Thyroid gland (tissue), 4 donors: ENCODE measurements around the gene CLASP1. TPM values are rescaled to one million over a fixed set of nuclear protein-coding genes. Genes with fewer than 3 reads are reported as not detected.
"Not testable (repeated sequence)": the region's sequence is repeated elsewhere in the genome, so short reads cannot be mapped to it uniquely, and the experiment has no call there.

ENCODE experiments used
- DNase-seq, 2 donors: peaks; one replicate each; pipeline ENCODE4 v3.0.0-alpha.2; 2019
- H3K27ac ChIP-seq, 3 donors: fragments of 200-600 bp; sonication (generic); 1 replicate in 2 of 3; 2 replicates in 1 of 3; pipeline ENCODE4 v1.5.1; 2016 to 2019; ENCODE audit warnings: mild to moderate bottlenecking in 1 of 3, moderate library complexity in 1 of 3
- H3K27me3 ChIP-seq: fragments of 200-600 bp; sonication (generic); one replicate; pipeline ENCODE4 v1.5.1; 2019
- H3K36me3 ChIP-seq, 2 donors: fragments of 200-600 bp; sonication (generic); one replicate each; pipeline ENCODE4 v1.5.1; 2016 to 2019
- H3K4me1 ChIP-seq, 2 donors: fragments of 200-600 bp; sonication (generic); one replicate each; pipeline ENCODE4 v1.5.1; 2017 to 2019
- H3K4me3 ChIP-seq, 3 donors: fragments of 200-600 bp; sonication (generic); replicated peaks in 1 of 3; 1 replicate in 2 of 3; 2 replicates in 1 of 3; pipeline ENCODE4 v1.5.1; 2016; ENCODE audit warnings: mild to moderate bottlenecking in 1 of 3
- H3K9me3 ChIP-seq: fragments of 200-600 bp; sonication (generic); one replicate; pipeline ENCODE4 v1.5.1; 2017
- CTCF ChIP-seq, 6 experiments: fragments of 200-600 bp in 3 of 6; fragments of 450-650 bp in 3 of 6; sonication (generic) in 3 of 6; IDR thresholded peaks; one replicate each; pipeline ENCODE4 v1.5.1; 2016 to 2019; ENCODE audit warnings: antibody characterized with exemption in 6 of 6, mild to moderate bottlenecking in 2 of 6, inconsistent platforms in 1 of 6, moderate library complexity in 1 of 6
- POLR2A ChIP-seq, 2 donors: fragments of 450-650 bp; IDR thresholded peaks; one replicate each; pipeline ENCODE4 v1.6.1; 2017; ENCODE audit warnings: antibody characterized with exemption in 2 of 2, mild to moderate bottlenecking in 2 of 2, moderate library complexity in 1 of 2
- WGBS, 2 donors: methylation state at CpG; one replicate each; pipeline ENCODE4 v1.1.5; 2017; 5-methylcytosine and 5-hydroxymethylcytosine counted together
- intact Hi-C: fragments of 100-400 bp; cut with DNase I; formaldehyde crosslinking; loops from one replicate; pipeline ENCODE4 v1.15.1; 2023
- total RNA-seq, 4 donors: library from RNA; depleted of rRNA; stranded (reverse); fragments of >200 nt; gene quantifications; one replicate each; pipeline ENCODE4 v1.2.3, GENCODE V29; 2016

The CLASP1 gene
- total RNA-seq, 4 donors from 2014 or later = 69.3 to 110 (median 98.3) TPM

- H3K27ac ChIP-seq = no peak overlapping the region
- peaks cover 14 to 30% of the 10 kb centered on the region in 2 donors for H3K4me1 ChIP-seq
- H3K4me3 ChIP-seq = no peak overlapping the region
- H3K9me3 ChIP-seq = no peaks in the 10 kb centered on the region
- no peaks in the 10 kb centered on the region for H3K36me3 ChIP-seq
- TF ChIP-seq POLR2A (IDR thresholded peaks at IDR 0.05) = no peak
- no peak for TF ChIP-seq CTCF (IDR thresholded peaks at IDR 0.05)
- no peaks in the 10 kb centered on the region for H3K27me3 ChIP-seq
- WGBS, 2 donors = 84 to 88% methylated on average over 4 of the region's 4 CpGs
- intact Hi-C loops = no loop called here
- no peak for DNase-seq
These were observed 86.7 kb downstream of the CLASP1 start for GRCh38 chr2:121562269-121563176.

- Histone ChIP-seq H3K9me3 (no peaks in the 10 kb centered on the region), H3K27ac (no peak overlapping the region), H3K36me3 (no peaks in the 10 kb centered on the region), H3K4me1 (peaks cover 14 to 25% of the 10 kb centered on the region in 2 donors), H3K4me3 (no peak overlapping the region), H3K27me3 (no peaks in the 10 kb centered on the region)
- no peak for DNase-seq
- TF ChIP-seq CTCF (IDR thresholded peaks at IDR 0.05) = no peak
- TF ChIP-seq POLR2A (IDR thresholded peaks at IDR 0.05) = no peak
- 93 to 98% methylated on average over 2 of the region's 2 CpGs for WGBS, 2 donors
- intact Hi-C loops = no loop called here
These were observed 87.5 kb downstream of the CLASP1 start for GRCh38 chr2:121561617-121562268.

GRCh38 chr2:121558329-121558728 lies 90.9 kb downstream of the CLASP1 start:
- intact Hi-C loops = no loop called here
- H3K4me3 ChIP-seq = no peak overlapping the region

GRCh38 chr2:121555008-121555407 lies 94.3 kb downstream of the CLASP1 start:
- intact Hi-C loops = no loop called here
- TF ChIP-seq CTCF (IDR thresholded peaks at IDR 0.05) (no peak), POLR2A (IDR thresholded peaks at IDR 0.05) (no peak)
- WGBS, 2 donors = 46 to 63% methylated on average over 7 of the region's 7 CpGs

More at GRCh38 chr2:121558329-121558728, 90.9 kb downstream of the CLASP1 start:
- Histone ChIP-seq H3K27ac (no peak overlapping the region), H3K4me1 (peaks cover 6 to 22% of the 10 kb centered on the region in 2 donors), H3K27me3 (no peaks in the 10 kb centered on the region), H3K9me3 (no peaks in the 10 kb centered on the region), H3K36me3 (no peaks in the 10 kb centered on the region)
- 85 to 90% methylated on average over 7 of the region's 7 CpGs for WGBS, 2 donors
- no peak for DNase-seq
- no peak for TF ChIP-seq POLR2A (IDR thresholded peaks at IDR 0.05)
- no peak for TF ChIP-seq CTCF (IDR thresholded peaks at IDR 0.05)

GRCh38 chr2:121552477-121553180 lies 96.6 kb downstream of the CLASP1 start:
- H3K27me3 ChIP-seq, H3K4me3 ChIP-seq, DNase-seq, intact Hi-C loops, H3K27ac ChIP-seq, H3K36me3 ChIP-seq, H3K9me3 ChIP-seq: not testable (repeated sequence)
- H3K4me1 ChIP-seq = peaks cover 0 to 14% of the 10 kb centered on the region in 2 donors
- 84 to 91% methylated on average over 2 of the region's 2 CpGs for whole genome bisulfite sequencing, 2 donors

More at GRCh38 chr2:121555008-121555407, 94.3 kb downstream of the CLASP1 start:
- H3K9me3 ChIP-seq = no peaks in the 10 kb centered on the region
- H3K27ac ChIP-seq = no peak overlapping the region
- DNase-seq = peak; percentile 70 to 72
- H3K4me1 ChIP-seq = peaks cover 0 to 14% of the 10 kb centered on the region in 2 donors
- no peak overlapping the region for H3K4me3 ChIP-seq
- H3K36me3 ChIP-seq = no peaks in the 10 kb centered on the region
- H3K27me3 ChIP-seq = no peaks in the 10 kb centered on the region
